SK-N-SH (cell line): Measurements from ENCODE around the gene ARV1.
"Not testable (repeated sequence)": the region's sequence is repeated elsewhere in the genome, so short reads cannot be mapped to it uniquely, and the experiment has no call there.

Experiments
- FOSL2 ChIP-seq: IDR thresholded peaks from 2 replicates; pipeline ENCODE4 v1.4.0; 2012; ENCODE audit warnings: low read depth, mild to moderate bottlenecking, moderate library complexity, borderline replicate concordance
- MXI1 ChIP-seq: IDR thresholded peaks from 2 replicates; pipeline ENCODE4 v1.6.1; 2012; ENCODE audit warnings: mild to moderate bottlenecking, low read depth, low read length, improper control_type of control experiment
- RFX5 ChIP-seq: IDR thresholded peaks from 2 replicates; pipeline ENCODE4 v1.6.1; 2012; ENCODE audit warnings: mild to moderate bottlenecking, improper control_type of control experiment, low read length
- TEAD4 ChIP-seq: IDR thresholded peaks from 2 replicates; pipeline ENCODE4 v1.4.0; 2012; ENCODE audit warnings: mild to moderate bottlenecking, borderline replicate concordance; ENCODE audit not compliant: insufficient read depth
- TF ChIP-seq, protein P1 (sequence below): fragments of 200-600 bp; sonication (generic); IDR thresholded peaks from 2 replicates; pipeline ENCODE4 v1.6.1; 2017; ENCODE audit warnings: antibody characterized with exemption, mild to moderate bottlenecking, moderate library complexity

DNA sequence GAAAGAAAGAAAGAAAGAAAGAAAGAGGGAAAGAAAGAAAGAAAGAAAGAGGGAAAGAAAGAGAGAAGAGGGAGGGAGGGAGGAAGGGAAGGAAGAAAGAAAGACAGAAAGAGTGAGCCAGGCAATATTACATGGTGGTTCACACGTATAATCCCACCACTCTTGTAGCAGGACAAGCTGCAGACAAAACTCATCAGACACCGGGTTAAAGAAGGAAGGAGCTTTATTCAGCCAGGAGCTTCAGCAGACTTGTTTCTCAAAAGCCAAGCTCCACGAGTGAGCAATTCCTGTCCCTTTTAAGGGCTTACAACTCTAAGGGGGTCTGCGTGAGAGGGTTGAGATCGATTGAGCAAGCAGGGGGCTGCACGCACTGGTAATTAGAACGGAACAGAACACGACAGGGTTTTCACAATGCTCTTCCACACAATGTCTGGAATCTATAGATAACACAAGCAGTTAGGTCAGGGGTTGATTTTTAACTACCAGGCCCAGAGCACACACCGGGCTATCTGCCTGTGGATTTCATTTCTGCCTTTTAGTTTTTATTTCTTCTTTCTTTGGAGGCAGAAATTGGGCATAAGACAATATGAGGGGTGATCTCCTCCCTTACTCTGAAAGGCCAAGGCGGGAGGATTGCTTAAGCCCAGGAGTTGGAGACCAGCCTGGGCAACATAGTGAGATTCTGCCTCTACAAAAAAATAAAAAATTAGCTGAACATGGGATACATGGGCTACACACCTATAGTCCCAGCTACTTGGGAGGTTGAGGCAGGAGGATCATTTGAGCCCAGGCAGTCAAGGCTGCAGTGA, 67.2 kb downstream of the ARV1 start:
- TF ChIP-seq, protein P1, sequence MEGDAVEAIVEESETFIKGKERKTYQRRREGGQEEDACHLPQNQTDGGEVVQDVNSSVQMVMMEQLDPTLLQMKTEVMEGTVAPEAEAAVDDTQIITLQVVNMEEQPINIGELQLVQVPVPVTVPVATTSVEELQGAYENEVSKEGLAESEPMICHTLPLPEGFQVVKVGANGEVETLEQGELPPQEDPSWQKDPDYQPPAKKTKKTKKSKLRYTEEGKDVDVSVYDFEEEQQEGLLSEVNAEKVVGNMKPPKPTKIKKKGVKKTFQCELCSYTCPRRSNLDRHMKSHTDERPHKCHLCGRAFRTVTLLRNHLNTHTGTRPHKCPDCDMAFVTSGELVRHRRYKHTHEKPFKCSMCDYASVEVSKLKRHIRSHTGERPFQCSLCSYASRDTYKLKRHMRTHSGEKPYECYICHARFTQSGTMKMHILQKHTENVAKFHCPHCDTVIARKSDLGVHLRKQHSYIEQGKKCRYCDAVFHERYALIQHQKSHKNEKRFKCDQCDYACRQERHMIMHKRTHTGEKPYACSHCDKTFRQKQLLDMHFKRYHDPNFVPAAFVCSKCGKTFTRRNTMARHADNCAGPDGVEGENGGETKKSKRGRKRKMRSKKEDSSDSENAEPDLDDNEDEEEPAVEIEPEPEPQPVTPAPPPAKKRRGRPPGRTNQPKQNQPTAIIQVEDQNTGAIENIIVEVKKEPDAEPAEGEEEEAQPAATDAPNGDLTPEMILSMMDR: not testable (repeated sequence)
- not testable (repeated sequence) for TF ChIP-seq MXI1, RFX5, TEAD4, FOSL2
